Activated T-cell treated with anti-CD3 and anti-CD28 coated beads for 1 hour (primary cell): ENCODE measurements around the gene YIF1A.

Source experiments
- DNase-seq: peaks from one replicate; pipeline ENCODE4 v3.0.0-alpha.2; 2020; ENCODE audit warnings: low read depth

The YIF1A gene

GRCh38 chr11:66288671-66289547 is at the start of gene YIF1A:
YIF1A (minus strand) TSS chr11:66289143; CDS start chr11:66288985, 158 bp downstream.
- DNase-seq, result peak; percentile 94

GRCh38 chr11:66337103-66337899 is 48.4 kb upstream of the YIF1A start:
- no peak for DNase-seq

GRCh38 chr11:66336234-66337102 is 47.5 kb upstream of the YIF1A start, which contains the start of gene RIN1:
RIN1 (minus strand) TSS chr11:66336434; CDS start chr11:66336402, 32 bp downstream.
- DNase-seq, result no peak

- DNase-seq, result no peak
Observed at GRCh38 chr11:66335531-66336233, 46.7 kb upstream of the YIF1A start.

- DNase-seq, result no peak
Observed at GRCh38 chr11:66334605-66335442, 45.9 kb upstream of the YIF1A start.

GRCh38 chr11:66333896-66334604 is 45.1 kb upstream of the YIF1A start:
- DNase-seq, result no peak

- DNase-seq, result no peak
Observed at GRCh38 chr11:66333220-66333877, 44.4 kb upstream of the YIF1A start.

GRCh38 chr11:66332371-66333219 is 43.7 kb upstream of the YIF1A start:
- DNase-seq, result no peak

GRCh38 chr11:66331542-66332370 is 42.8 kb upstream of the YIF1A start:
- no peak for DNase-seq

GRCh38 chr11:66330931-66331330 is 42.0 kb upstream of the YIF1A start:
- DNase-seq, result no peak

GRCh38 chr11:66329165-66329673 is 40.3 kb upstream of the YIF1A start:
- DNase-seq, result no peak

GRCh38 chr11:66328302-66329144 is 39.6 kb upstream of the YIF1A start:
- peak; percentile 77 for DNase-seq

- no peak for DNase-seq
Observed at GRCh38 chr11:66328031-66328301, 39.0 kb upstream of the YIF1A start.

- no peak for DNase-seq
Observed at GRCh38 chr11:66327171-66328030, 38.5 kb upstream of the YIF1A start.
